Trophoblast cell (in vitro differentiated cells and primary cell): ENCODE measurements around the gene ELL2.

Experiments used
- DNase-seq, 2 donors: peaks; one replicate each; pipeline ENCODE4 v3.0.0-alpha.2; 2016
- H2AFZ ChIP-seq: 2 replicates; pipeline ENCODE4 v1.6.1; 2013; ENCODE audit warnings: low read length, moderate library complexity, mild to moderate bottlenecking; ENCODE audit not compliant: insufficient read depth, poor library complexity
- H2AK5ac ChIP-seq: 2 replicates; pipeline ENCODE4 v1.6.1; 2013; ENCODE audit warnings: mild to moderate bottlenecking, low read length
- H2BK120ac ChIP-seq: 2 replicates; pipeline ENCODE4 v1.6.1; 2013; ENCODE audit warnings: low read length, mild to moderate bottlenecking, moderate library complexity; ENCODE audit not compliant: insufficient read depth, poor library complexity
- H2BK12ac ChIP-seq: 2 replicates; pipeline ENCODE4 v1.6.1; 2013; ENCODE audit warnings: mild to moderate bottlenecking, low read length, moderate library complexity
- H2BK5ac ChIP-seq: 2 replicates; pipeline ENCODE4 v1.6.1; 2013; ENCODE audit warnings: low read length, low read depth, moderate library complexity, mild to moderate bottlenecking; ENCODE audit not compliant: poor library complexity
- H3K14ac ChIP-seq: 2 replicates; pipeline ENCODE4 v1.6.1; 2013; ENCODE audit warnings: mild to moderate bottlenecking, low read length
- H3K18ac ChIP-seq: 2 replicates; pipeline ENCODE4 v1.6.1; 2013; ENCODE audit warnings: mild to moderate bottlenecking, low read length
- H3K23ac ChIP-seq: 2 replicates; pipeline ENCODE4 v1.6.1; 2013; ENCODE audit warnings: low read length
- H3K27ac ChIP-seq: 2 replicates; pipeline ENCODE4 v1.5.1; 2013; ENCODE audit warnings: low read depth, mild to moderate bottlenecking, inconsistent platforms, low read length, moderate library complexity
- H3K27me3 ChIP-seq: 2 replicates; pipeline ENCODE4 v1.6.1; 2013; ENCODE audit warnings: inconsistent platforms, mild to moderate bottlenecking, low read length, moderate library complexity; ENCODE audit not compliant: insufficient read depth
- H3K36me3 ChIP-seq, 2 experiments: 1 replicate in 1 of 2; 2 replicates in 1 of 2; pipeline ENCODE4 v1.6.1; 2013; ENCODE audit warnings: low read length in 2 of 2, mild to moderate bottlenecking in 2 of 2, moderate library complexity in 1 of 2; ENCODE audit not compliant: insufficient read depth in 2 of 2, control insufficient read depth in 1 of 2
- H3K4ac ChIP-seq: 2 replicates; pipeline ENCODE4 v1.6.1; 2013; ENCODE audit warnings: low read depth, mild to moderate bottlenecking, low read length, moderate library complexity
- H3K4me1 ChIP-seq, 2 experiments: 1 replicate in 1 of 2; 2 replicates in 1 of 2; pipeline ENCODE4 v1.6.1; 2013; ENCODE audit warnings: low read length in 2 of 2, mild to moderate bottlenecking in 2 of 2, moderate library complexity in 1 of 2; ENCODE audit not compliant: insufficient read depth in 2 of 2, control insufficient read depth in 1 of 2
- H3K4me2 ChIP-seq: 2 replicates; pipeline ENCODE4 v1.6.1; 2013; ENCODE audit warnings: inconsistent platforms, mild to moderate bottlenecking, low read length, moderate library complexity
- H3K4me3 ChIP-seq: 2 replicates; pipeline ENCODE4 v1.5.1; 2013; ENCODE audit warnings: mild to moderate bottlenecking, low read depth, low read length, inconsistent platforms
- H3K79me1 ChIP-seq: one replicate; pipeline ENCODE4 v1.6.1; 2013; ENCODE audit warnings: low read length
- H3K79me2 ChIP-seq: 2 replicates; pipeline ENCODE4 v1.6.1; 2013; ENCODE audit warnings: low read length, mild to moderate bottlenecking; ENCODE audit not compliant: control insufficient read depth, insufficient read depth, poor library complexity
- H3K9ac ChIP-seq: 2 replicates; pipeline ENCODE4 v1.6.1; 2013; ENCODE audit warnings: mild to moderate bottlenecking, low read length
- H3K9me3 ChIP-seq: 2 replicates; pipeline ENCODE4 v1.6.1; 2013; ENCODE audit warnings: low read depth, mild to moderate bottlenecking, control low read depth, inconsistent platforms, low read length; ENCODE audit not compliant: insufficient read depth
- H4K12ac ChIP-seq: 2 replicates; pipeline ENCODE4 v1.6.1; 2013; ENCODE audit warnings: low read depth, mild to moderate bottlenecking, low read length, moderate library complexity
- H4K8ac ChIP-seq: 2 replicates; pipeline ENCODE4 v1.6.1; 2013; ENCODE audit warnings: low read depth, mild to moderate bottlenecking, low read length, moderate library complexity
- H4K91ac ChIP-seq: one replicate; pipeline ENCODE4 v1.6.1; 2013; ENCODE audit warnings: low read depth, mild to moderate bottlenecking, low read length, moderate library complexity
- WGBS: extraction: QIAGEN DNeasy Blood & Tissue Kit; methylation state at CpG from one replicate; pipeline ENCODE4 v1.1.7; 2013; ENCODE audit warnings: missing lambda C conversion rate; ENCODE audit not compliant: insufficient read length, insufficient coverage; ENCODE audit errors: extremely low coverage; 5-methylcytosine and 5-hydroxymethylcytosine counted together

The ELL2 gene

DNA sequence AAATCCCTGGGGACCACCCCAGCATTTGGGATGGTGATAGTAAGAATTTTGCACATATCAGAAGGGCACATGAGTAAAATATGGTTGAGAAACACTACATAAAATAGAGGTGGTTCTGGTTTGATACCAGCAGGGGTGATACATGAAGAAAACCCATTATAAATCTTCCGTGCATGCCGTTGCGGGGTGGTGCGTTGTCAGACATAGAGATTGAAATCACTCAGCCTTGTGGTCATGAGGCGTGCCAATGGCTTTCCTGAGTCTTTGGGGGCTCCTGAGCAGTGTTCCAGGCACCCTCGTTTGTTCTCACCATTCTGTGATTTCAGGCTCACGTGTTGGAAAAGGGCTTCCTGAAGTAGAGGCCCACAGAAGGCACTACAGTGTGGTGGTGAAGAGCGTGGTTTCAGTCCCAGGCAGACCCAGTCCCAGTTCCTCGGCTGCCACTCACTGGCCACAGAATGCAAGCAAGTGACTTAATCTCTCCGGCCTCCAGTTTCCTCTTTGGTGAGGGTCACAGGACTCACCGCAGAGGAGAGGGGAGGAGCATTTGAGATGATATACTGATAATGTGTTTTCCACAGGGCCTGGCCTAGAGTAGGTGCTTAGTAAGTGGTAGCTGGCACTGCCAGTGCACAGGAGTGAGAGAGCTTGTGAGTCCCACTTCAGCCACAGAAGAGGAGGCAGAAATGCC is 118.7 kb downstream of the ELL2 start:
- H3K4me2 ChIP-seq, result no peak overlapping the region
- H3K9me3 ChIP-seq, result no peaks in the 10 kb centered on the region
- DNase-seq, result peak; percentile 84 to 86
- peak overlapping the region; percentile 88 for H2BK120ac ChIP-seq
- no peak overlapping the region for H3K9ac ChIP-seq
- peak overlapping the region; percentile 74 for H4K91ac ChIP-seq
- no peak overlapping the region for H3K23ac ChIP-seq
- no peak overlapping the region for H2AFZ ChIP-seq
- no peak overlapping the region for H3K18ac ChIP-seq
- H2BK12ac ChIP-seq, result peak overlapping the region; percentile 81
- WGBS, result no CpG with 5 or more reads among the region's 11 CpGs
- H3K79me1 ChIP-seq, result peaks cover 6% of the 10 kb centered on the region
- no peaks in the 10 kb centered on the region for H3K27me3 ChIP-seq
- H3K4me3 ChIP-seq, result no peak overlapping the region
- H3K4ac ChIP-seq, result peak overlapping the region; percentile 34
- H3K36me3 ChIP-seq, result no peaks in the 10 kb centered on the region
- H3K79me2 ChIP-seq, result peaks cover 2% of the 10 kb centered on the region
- peak overlapping the region; percentile 62 for H3K27ac ChIP-seq
- H3K4me1 ChIP-seq, result peaks cover 7% of the 10 kb centered on the region in 2 experiments
- no peak overlapping the region for H4K12ac ChIP-seq
- H3K14ac ChIP-seq, result peak overlapping the region; percentile 53
- H2AK5ac ChIP-seq, result no peak overlapping the region
- peak overlapping the region; percentile 57 for H4K8ac ChIP-seq
- H2BK5ac ChIP-seq, result peak overlapping the region; percentile 36

DNA sequence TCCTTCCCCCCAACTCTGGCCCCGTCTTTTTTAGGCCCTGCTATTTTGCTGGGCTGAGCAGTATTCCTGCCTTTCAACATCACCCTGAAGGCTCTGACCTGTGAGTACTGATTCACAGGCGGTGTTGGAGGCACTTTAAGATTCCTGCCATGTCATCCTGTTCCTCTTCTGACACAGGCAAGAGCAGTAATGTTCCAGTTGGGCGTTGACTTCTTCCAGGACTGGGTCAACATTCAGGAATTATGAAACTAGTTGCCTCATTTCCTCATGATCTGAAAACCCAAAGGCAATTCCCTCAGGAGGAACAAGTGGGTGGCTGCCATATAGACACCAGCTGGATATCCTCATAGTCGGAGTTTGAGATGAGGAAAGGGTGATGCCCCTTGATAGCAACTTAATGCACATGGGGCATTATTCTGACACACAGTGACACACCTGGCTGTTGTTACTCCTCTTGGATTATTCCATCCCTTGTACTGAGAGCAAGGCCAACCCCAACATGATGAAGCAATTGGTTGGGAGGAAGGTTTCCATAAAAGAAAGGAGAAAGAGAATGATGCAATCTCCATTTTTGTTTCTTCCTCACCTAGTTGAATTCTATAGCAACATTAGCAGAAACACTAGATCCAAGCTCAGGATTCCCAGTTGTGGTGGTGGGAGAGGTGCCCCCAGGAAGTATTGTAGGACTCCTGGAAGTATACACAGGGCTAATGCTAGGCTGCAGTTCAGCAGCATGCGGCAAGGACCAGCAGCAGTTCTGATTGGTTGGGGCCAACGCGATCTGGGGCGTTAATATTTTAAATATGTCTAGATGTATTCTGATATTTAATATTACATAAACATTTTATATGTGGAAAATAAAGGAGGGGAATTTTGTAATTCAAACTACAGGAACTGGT is 119.5 kb downstream of the ELL2 start:
- H3K9me3 ChIP-seq, result no peaks in the 10 kb centered on the region
- H3K4ac ChIP-seq, result no peak overlapping the region
- no peak overlapping the region for H3K14ac ChIP-seq
- H4K91ac ChIP-seq, result peak overlapping the region; percentile 61
- no peak overlapping the region for H3K18ac ChIP-seq
- peaks cover 2% of the 10 kb centered on the region for H3K79me2 ChIP-seq
- no peaks in the 10 kb centered on the region for H3K27me3 ChIP-seq
- H2AFZ ChIP-seq, result no peak overlapping the region
- H2BK12ac ChIP-seq, result peak overlapping the region; percentile 18
- H3K79me1 ChIP-seq, result peaks cover 6% of the 10 kb centered on the region
- no peaks in the 10 kb centered on the region for H3K36me3 ChIP-seq
- no peak overlapping the region for H4K12ac ChIP-seq
- peak overlapping the region; percentile 43 for H2BK120ac ChIP-seq
- H3K4me2 ChIP-seq, result no peak overlapping the region
- no peak overlapping the region for H2BK5ac ChIP-seq
- H2AK5ac ChIP-seq, result no peak overlapping the region
- H3K27ac ChIP-seq, result no peak overlapping the region
- H3K23ac ChIP-seq, result no peak overlapping the region
- peak; percentile 69 to 80 for DNase-seq
- no peak overlapping the region for H3K9ac ChIP-seq
- peaks cover 7% of the 10 kb centered on the region in 2 experiments for H3K4me1 ChIP-seq
- WGBS, result no CpG with 5 or more reads among the region's 8 CpGs
- peak overlapping the region; percentile 43 for H4K8ac ChIP-seq
- no peak overlapping the region for H3K4me3 ChIP-seq

DNA sequence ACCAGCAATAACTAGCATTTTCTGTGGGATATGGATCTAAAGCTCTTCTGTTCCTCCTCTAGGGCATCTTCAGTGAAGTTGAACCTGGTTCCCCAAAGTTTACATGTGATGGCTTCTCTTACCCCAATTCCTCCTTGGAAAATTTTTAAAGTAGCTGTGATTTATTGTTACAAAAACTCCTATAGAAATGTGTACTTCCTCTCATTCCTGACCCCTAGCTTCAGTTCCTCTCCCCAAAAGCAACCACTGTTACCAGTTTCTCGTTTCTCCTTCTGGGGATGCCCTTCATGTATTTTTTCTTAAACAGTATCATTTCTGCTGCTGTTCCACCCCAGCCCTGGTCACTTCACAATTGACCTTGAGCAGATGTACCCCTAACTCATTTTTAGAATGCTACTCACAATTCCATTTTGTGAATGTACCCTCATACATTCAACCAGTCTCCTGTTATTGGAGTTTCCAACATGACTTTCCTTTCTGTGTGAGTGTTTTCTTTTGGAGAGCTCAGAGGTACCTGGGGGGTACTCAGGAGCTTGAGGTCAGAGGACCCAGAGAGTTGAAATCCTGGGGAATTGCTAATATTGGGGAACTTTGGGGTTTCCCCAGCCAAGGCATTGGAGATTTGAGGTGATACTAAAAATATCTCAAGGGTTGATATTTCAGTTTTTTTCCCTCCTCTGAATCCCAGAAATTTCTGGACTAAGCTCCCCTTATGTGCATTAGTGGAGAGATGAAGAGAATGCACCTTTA is 120.5 kb downstream of the ELL2 start:
- H2AK5ac ChIP-seq, result no peak overlapping the region
- H2BK120ac ChIP-seq, result no peak overlapping the region
- no peak overlapping the region for H4K8ac ChIP-seq
- no peak overlapping the region for H3K14ac ChIP-seq
- no peak overlapping the region for H3K9ac ChIP-seq
- H4K91ac ChIP-seq, result no peak overlapping the region
- no peak overlapping the region for H3K18ac ChIP-seq
- peaks cover 3 to 7% of the 10 kb centered on the region in 2 experiments for H3K4me1 ChIP-seq
- no peak overlapping the region for H3K4me3 ChIP-seq
- no peaks in the 10 kb centered on the region for H3K27me3 ChIP-seq
- no peaks in the 10 kb centered on the region for H3K9me3 ChIP-seq
- H3K36me3 ChIP-seq, result no peaks in the 10 kb centered on the region
- H3K27ac ChIP-seq, result no peak overlapping the region
- no peak overlapping the region for H3K4me2 ChIP-seq
- H2AFZ ChIP-seq, result no peak overlapping the region
- no CpG with 5 or more reads among the region's 1 CpG for WGBS
- H2BK5ac ChIP-seq, result no peak overlapping the region
- no peak for DNase-seq
- no peak overlapping the region for H4K12ac ChIP-seq
- no peak overlapping the region for H2BK12ac ChIP-seq
- H3K4ac ChIP-seq, result no peak overlapping the region
- peaks cover 2% of the 10 kb centered on the region for H3K79me2 ChIP-seq
- H3K23ac ChIP-seq, result no peak overlapping the region
- peaks cover 6% of the 10 kb centered on the region for H3K79me1 ChIP-seq

DNA sequence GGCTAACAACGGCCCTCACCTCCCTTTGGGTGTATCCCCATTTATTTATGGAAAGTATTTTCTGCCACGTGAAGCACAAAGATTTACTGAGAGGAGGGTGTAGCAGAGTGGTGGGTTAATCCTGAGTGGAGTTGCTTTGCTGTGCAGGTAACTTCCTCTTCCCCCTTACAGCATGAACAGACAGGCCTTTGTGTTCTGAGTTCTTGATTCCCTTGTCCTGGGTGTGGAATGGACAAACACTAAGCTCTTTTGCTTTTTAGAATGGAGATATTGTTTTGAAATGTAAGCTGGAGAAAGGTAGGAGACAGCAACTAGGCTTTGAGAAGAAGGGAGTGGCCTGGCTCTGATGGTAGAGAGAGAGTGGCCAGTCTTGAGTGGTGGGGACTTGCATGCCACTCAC is 122.0 kb downstream of the ELL2 start:
- Histone ChIP-seq H2BK5ac (no peak overlapping the region), H3K4me1 (peaks cover 6 to 9% of the 10 kb centered on the region in 2 experiments), H2BK12ac (peak overlapping the region; percentile 68), H3K27me3 (no peaks in the 10 kb centered on the region), H3K9me3 (peaks cover 2% of the 10 kb centered on the region), H3K27ac (no peak overlapping the region), H3K18ac (no peak overlapping the region), H3K23ac (no peak overlapping the region), H4K8ac (no peak overlapping the region), H3K4me2 (no peak overlapping the region), H2AK5ac (no peak overlapping the region), H3K14ac (no peak overlapping the region), H2BK120ac (peak overlapping the region; percentile 33), H3K79me1 (peaks cover 8% of the 10 kb centered on the region), H4K91ac (no peak overlapping the region), H4K12ac (no peak overlapping the region), H3K79me2 (peaks cover 2% of the 10 kb centered on the region), H2AFZ (no peak overlapping the region), H3K4ac (no peak overlapping the region), H3K4me3 (no peak overlapping the region), H3K36me3 (no peaks in the 10 kb centered on the region), H3K9ac (no peak overlapping the region)
- no CpG with 5 or more reads among the region's 2 CpGs for WGBS
- no peak for DNase-seq
